Peyer's patch (tissue), 4 donors: Measurements from ENCODE around the gene S100A12.

ENCODE experiments used
- CTCF ChIP-seq, 6 experiments: fragments of 450-650 bp in 4 of 6; fragments of 200-600 bp in 2 of 6; sonication (generic) in 1 of 6; IDR thresholded peaks; one replicate each; pipeline ENCODE4 v1.5.1; 2017 to 2019; ENCODE audit warnings: antibody characterized with exemption in 6 of 6, mild to moderate bottlenecking in 3 of 6, moderate library complexity in 1 of 6
- POLR2A ChIP-seq, 2 donors: fragments of 450-650 bp; IDR thresholded peaks; one replicate each; pipeline ENCODE4 v1.5.1; 2017; ENCODE audit warnings: antibody characterized with exemption in 2 of 2, mild to moderate bottlenecking in 2 of 2, moderate library complexity in 2 of 2

- TF ChIP-seq CTCF (IDR thresholded peaks at IDR 0.05) (no peak), POLR2A (IDR thresholded peaks at IDR 0.05) (no peak)
Observed at GRCh38 chr1:153337980-153338853, 37.2 kb downstream of the S100A12 start.
